ENCODE results near the gene MRAP.

MRAP gene

DNA sequence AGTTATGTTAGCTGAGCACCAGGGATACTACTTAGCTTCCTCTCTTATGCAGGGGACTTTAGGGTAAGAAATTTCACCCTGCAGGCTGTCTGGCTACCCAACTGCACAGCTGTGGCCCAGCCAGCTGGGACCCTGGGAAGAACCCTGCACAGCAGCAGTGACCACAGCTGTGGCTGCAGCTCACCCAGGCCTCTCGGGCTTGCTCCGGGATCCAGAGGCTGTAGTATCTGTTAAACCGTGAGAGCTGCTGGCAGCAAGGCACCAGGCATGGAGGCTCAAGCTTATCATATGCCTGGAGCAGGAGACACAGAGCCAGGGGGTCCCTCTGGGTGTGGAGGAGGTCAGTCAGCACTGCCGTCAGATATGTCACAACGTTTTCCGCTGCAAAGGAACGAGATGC is 53.9 kb downstream of the MRAP start:
- ChIA-PET CTCF (interaction anchor here (1.0 kb wide), 1 partner anchor 246 kb away, joined by 3 read pairs; no protein-coding TSS in a partner anchor), POLR2A (no interaction called here)
- TF ChIP-seq, protein P1, sequence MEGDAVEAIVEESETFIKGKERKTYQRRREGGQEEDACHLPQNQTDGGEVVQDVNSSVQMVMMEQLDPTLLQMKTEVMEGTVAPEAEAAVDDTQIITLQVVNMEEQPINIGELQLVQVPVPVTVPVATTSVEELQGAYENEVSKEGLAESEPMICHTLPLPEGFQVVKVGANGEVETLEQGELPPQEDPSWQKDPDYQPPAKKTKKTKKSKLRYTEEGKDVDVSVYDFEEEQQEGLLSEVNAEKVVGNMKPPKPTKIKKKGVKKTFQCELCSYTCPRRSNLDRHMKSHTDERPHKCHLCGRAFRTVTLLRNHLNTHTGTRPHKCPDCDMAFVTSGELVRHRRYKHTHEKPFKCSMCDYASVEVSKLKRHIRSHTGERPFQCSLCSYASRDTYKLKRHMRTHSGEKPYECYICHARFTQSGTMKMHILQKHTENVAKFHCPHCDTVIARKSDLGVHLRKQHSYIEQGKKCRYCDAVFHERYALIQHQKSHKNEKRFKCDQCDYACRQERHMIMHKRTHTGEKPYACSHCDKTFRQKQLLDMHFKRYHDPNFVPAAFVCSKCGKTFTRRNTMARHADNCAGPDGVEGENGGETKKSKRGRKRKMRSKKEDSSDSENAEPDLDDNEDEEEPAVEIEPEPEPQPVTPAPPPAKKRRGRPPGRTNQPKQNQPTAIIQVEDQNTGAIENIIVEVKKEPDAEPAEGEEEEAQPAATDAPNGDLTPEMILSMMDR (IDR thresholded peaks at IDR 0.05; ENCODE audit: insufficient read depth, low read length, missing control alignments): no peak
- H3K4me3 ChIP-seq (ENCODE audit: low read depth, low read length): no peak overlapping the region
- DNase-seq (ENCODE audit: low read depth, low spot score): no peak

DNA sequence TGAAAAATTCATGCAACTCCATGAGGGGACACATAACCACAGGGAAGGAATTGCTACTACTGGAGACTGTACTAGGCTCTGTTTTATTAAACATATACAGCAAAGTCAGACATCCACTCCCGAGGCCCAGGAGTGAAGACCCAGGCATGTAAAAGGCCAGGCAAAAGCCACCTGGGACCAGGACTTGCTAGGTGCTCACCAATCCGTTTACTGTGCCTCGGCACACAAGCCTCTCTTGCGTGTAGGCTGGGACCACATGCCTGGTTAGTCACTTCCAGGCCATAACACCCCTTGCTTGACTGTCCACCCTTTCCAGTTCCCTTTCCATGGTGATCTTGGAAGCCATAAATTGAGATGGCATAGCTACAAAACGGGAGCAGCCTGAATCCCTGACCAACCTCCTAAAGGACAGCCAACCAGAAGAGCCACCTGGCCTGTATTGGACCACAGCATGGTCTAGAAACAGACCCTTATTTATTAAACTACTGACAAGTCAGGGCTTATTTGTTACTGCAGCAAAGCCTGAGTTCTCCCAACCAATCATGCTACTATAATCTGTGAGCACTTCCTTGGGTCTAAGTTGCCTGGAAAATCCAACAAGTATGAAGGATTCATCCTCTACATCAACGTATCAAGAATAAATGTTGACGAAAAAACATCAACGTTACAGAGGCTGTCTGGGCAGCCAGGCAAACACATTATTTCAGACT is 54.5 kb downstream of the MRAP start:
- TF ChIP-seq, protein P1 (IDR thresholded peaks at IDR 0.05; ENCODE audit: insufficient read depth, low read length, missing control alignments): no peak
- ChIA-PET CTCF (interaction anchor here (1.0 kb wide), 1 partner anchor 246 kb away, joined by 3 read pairs; no protein-coding TSS in a partner anchor), POLR2A (no interaction called here)
- no peak overlapping the region for H3K4me3 ChIP-seq (ENCODE audit: low read depth, low read length)
- no peak for DNase-seq (ENCODE audit: low read depth, low spot score)

DNA sequence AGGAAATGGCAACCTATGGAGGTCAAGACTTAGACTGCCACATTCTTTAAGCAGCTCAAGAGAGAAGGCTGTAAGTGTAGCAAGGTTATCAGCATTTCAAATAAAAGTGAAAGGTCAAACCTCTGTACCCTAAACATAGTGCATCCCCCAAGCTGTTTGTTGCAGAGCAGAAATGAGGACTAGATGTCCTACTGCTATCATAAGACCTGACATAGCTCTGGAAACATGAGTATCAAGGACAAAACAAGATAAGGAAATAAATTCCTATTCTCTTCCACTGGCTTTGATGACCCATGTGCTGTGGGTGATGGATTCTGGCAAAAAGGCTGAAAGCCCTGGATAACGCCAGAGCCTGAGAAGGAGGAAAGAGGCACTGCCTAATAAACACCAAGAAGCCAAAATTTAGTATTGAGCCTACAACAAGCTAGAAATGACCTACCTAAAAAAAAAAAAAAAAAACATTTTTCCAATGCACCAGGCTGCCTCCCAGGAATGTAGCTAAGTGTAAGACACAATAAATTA is 58.3 kb downstream of the MRAP start:
- DNase-seq (ENCODE audit: low read depth, low spot score): no peak
- H3K4me3 ChIP-seq (ENCODE audit: low read depth, low read length): no peak overlapping the region
- CTCF ChIA-PET: interaction anchor here (1.3 to 2.2 kb wide), 2 partner anchors 32 to 244 kb away, joined by 3 to 7 read pairs; no protein-coding TSS in a partner anchor

GRCh38 chr21:32359719-32360260 is 61.1 kb downstream of the MRAP start:
- CTCF ChIA-PET: interaction anchor here (0.6 to 7.7 kb wide), 3 partner anchors 12 to 241 kb away, joined by 4 to 52 read pairs (median 5); no protein-coding TSS in a partner anchor
- DNase-seq (ENCODE audit: low read depth, low spot score): no peak
- H3K4me3 ChIP-seq (ENCODE audit: low read depth, low read length): no peak overlapping the region
- POLR2A ChIA-PET: interaction anchor here (0.6 kb wide), 1 partner anchor 112 kb away, joined by 3 read pairs; no protein-coding TSS in a partner anchor
- TF ChIP-seq, protein P1 (IDR thresholded peaks at IDR 0.05; ENCODE audit: insufficient read depth, low read length, missing control alignments): no peak

More for the DNA sequence above, 58.3 kb downstream of the MRAP start:
- POLR2A ChIA-PET: no interaction called here
- TF ChIP-seq, protein P1 (IDR thresholded peaks at IDR 0.05; ENCODE audit: insufficient read depth, low read length, missing control alignments): no peak

- TF ChIP-seq, protein P1 (IDR thresholded peaks at IDR 0.05; ENCODE audit: insufficient read depth, low read length, missing control alignments): no peak
- DNase-seq (ENCODE audit: low read depth, low spot score): no peak
- ChIA-PET CTCF (interaction anchor here (1.2 to 7.7 kb wide), 4 partner anchors 11 to 240 kb away, joined by 3 to 52 read pairs (median 6); no protein-coding TSS in a partner anchor), POLR2A (no interaction called here)
- H3K4me3 ChIP-seq (ENCODE audit: low read depth, low read length): no peak overlapping the region
Measured at GRCh38 chr21:32360401-32360975, 61.8 kb downstream of the MRAP start.
